Esophagus squamous epithelium (tissue), 4 donors: ENCODE measurements around the gene MSX1.

Experiments
- CTCF ChIP-seq, 6 experiments: fragments of 450-650 bp in 4 of 6; fragments of 200-600 bp in 2 of 6; sonication (generic) in 2 of 6; IDR thresholded peaks; one replicate each; pipeline ENCODE4 v1.5.1; 2016 to 2019; ENCODE audit warnings: antibody characterized with exemption in 6 of 6, mild to moderate bottlenecking in 4 of 6, moderate library complexity in 4 of 6
- POLR2A ChIP-seq, 4 donors: fragments of 450-650 bp; IDR thresholded peaks; one replicate each; pipeline ENCODE4 v1.6.1; 2017; ENCODE audit warnings: antibody characterized with exemption in 4 of 4, mild to moderate bottlenecking in 4 of 4, moderate library complexity in 3 of 4

- TF ChIP-seq CTCF (IDR thresholded peaks at IDR 0.05) (no peak), POLR2A (IDR thresholded peaks at IDR 0.05) (no peak)
Measured at GRCh38 chr4:4859799-4860599, 534 bp downstream of the MSX1 start.
